K562 (cell line): ENCODE results near the gene C10orf143. TPM values are rescaled to one million over a fixed set of nuclear protein-coding genes. Genes with fewer than 3 reads are reported as not detected.

Source experiments
- ATAC-seq: fragments of 200-7000 bp; cut with Tn5 transposase; 3 replicates; pipeline ENCODE4 v1.9.1; 2020; ENCODE audit warnings: moderate library complexity
- BruUV-seq: library from RNA; stranded (reverse); fragments of 400-500 nt; replicated peaks from 2 replicates; lab custom pipeline; 2021; lab: Mats Ljungman, UMichigan
- CTCF ChIA-PET: fragments of 300-600 bp; formaldehyde crosslinking; extraction: SDS; loops from one replicate; lab custom pipeline; 2021; ENCODE audit warnings: low intra/inter-chr PET ratio; lab: Yijun Ruan, JAX
- POLR2A ChIA-PET: fragments of 300-600, 350-650 bp; sonication (Branson Sonifier 250); formaldehyde crosslinking; extraction: SDS; loops from one replicate; lab custom pipeline; 2021; ENCODE audit warnings: antibody characterized with exemption, inconsistent platforms; lab: Yijun Ruan, JAX
- DNase-seq, 4 experiments: peaks; one replicate each; pipeline versions ENCODE4 v3.0.0 to v3.0.0-alpha.2; 2011 to 2018; ENCODE audit warnings: low spot score in 3 of 4, mixed read lengths in 3 of 4; ENCODE audit errors: extremely low read depth in 1 of 4
- FAIRE-seq: peaks from 2 replicates; lab custom pipeline; 2011; peaks lifted over from hg19 to GRCh38; lab: Jason Lieb, UNC
- H2AFZ ChIP-seq: 2 replicates; pipeline ENCODE4 v1.6.0; 2011; ENCODE audit warnings: low read depth, low read length, control low read depth, inconsistent platforms
- H3K27ac ChIP-seq: fragments of 200-600 bp; 3 replicates; pipeline ENCODE4 v1.8.0; 2011; ENCODE audit warnings: low read depth, mild to moderate bottlenecking, control low read depth, inconsistent platforms, low read length, moderate library complexity, mixed read lengths; ENCODE audit errors: extremely low read depth
- H3K27me3 ChIP-seq, 2 experiments: fragments of 300-600 bp in 1 of 2; 2 replicates in 1 of 2; 3 replicates in 1 of 2; pipeline versions ENCODE4 v1.6.0 to v1.8.0; 2011; ENCODE audit warnings: inconsistent platforms in 2 of 2, low read length in 2 of 2, mild to moderate bottlenecking in 1 of 2, mixed read lengths in 1 of 2, moderate library complexity in 1 of 2; ENCODE audit not compliant: control insufficient read depth in 2 of 2, insufficient read depth in 2 of 2
- H3K36me3 ChIP-seq: fragments of 300-600 bp; 3 replicates; pipeline ENCODE4 v1.8.0; 2011; ENCODE audit warnings: mild to moderate bottlenecking, low read length, inconsistent platforms; ENCODE audit not compliant: control insufficient read depth, insufficient read depth
- H3K4me1 ChIP-seq, 2 experiments: fragments of 200-600 bp in 1 of 2; replicated peaks in 1 of 2; 2 replicates in 1 of 2; 3 replicates in 1 of 2; pipeline versions ENCODE4 v1.5.1 to v1.8.0; 2011; ENCODE audit warnings: inconsistent platforms in 2 of 2, low read length in 2 of 2, mild to moderate bottlenecking in 1 of 2, mixed read lengths in 1 of 2, moderate library complexity in 1 of 2; ENCODE audit not compliant: control insufficient read depth in 2 of 2, insufficient read depth in 2 of 2
- H3K4me2 ChIP-seq: 2 replicates; pipeline ENCODE4 v1.6.1; 2011; ENCODE audit warnings: low read length, control low read depth, inconsistent platforms, mixed read lengths; ENCODE audit not compliant: insufficient read depth
- H3K4me3 ChIP-seq: fragments of 200-600 bp; sonication (generic), shearing (Covaris generic); 2 replicates; pipeline ENCODE4 v1.5.1; 2016; ENCODE audit warnings: control low read depth, inconsistent platforms
- H3K79me2 ChIP-seq: fragments of 200-600 bp; 3 replicates; pipeline ENCODE4 v1.8.0; 2011; ENCODE audit warnings: low read length, inconsistent platforms; ENCODE audit not compliant: control insufficient read depth, insufficient read depth
- H3K9ac ChIP-seq, 2 experiments: 2 replicates each; pipeline versions ENCODE4 v1.6.0 to v1.6.1; 2011; ENCODE audit warnings: low read depth in 2 of 2, low read length in 2 of 2, control low read depth in 1 of 2, inconsistent platforms in 1 of 2, mild to moderate bottlenecking in 1 of 2, mixed read lengths in 1 of 2; ENCODE audit not compliant: insufficient read depth in 1 of 2
- H3K9me1 ChIP-seq: one replicate; pipeline ENCODE4 v1.6.0; 2011; ENCODE audit warnings: inconsistent platforms, mild to moderate bottlenecking, low read length, moderate library complexity; ENCODE audit not compliant: control insufficient read depth, insufficient read depth
- H3K9me3 ChIP-seq: replicated peaks from 2 replicates; pipeline ENCODE4 v1.5.1; 2011; ENCODE audit warnings: low read depth, low read length, inconsistent platforms; ENCODE audit not compliant: control insufficient read depth, insufficient read depth
- H4K20me1 ChIP-seq: replicated peaks from 2 replicates; pipeline ENCODE4 v1.6.1; 2011; ENCODE audit warnings: low read length, inconsistent platforms, mixed read lengths; ENCODE audit not compliant: control insufficient read depth, insufficient read depth
- CBX5 ChIP-seq: IDR thresholded peaks from 2 replicates; pipeline ENCODE4 v1.6.1; 2014; ENCODE audit warnings: low read depth, borderline replicate concordance
- HNRNPUL1 ChIP-seq: fragments of 200-400 bp; formaldehyde crosslinking; IDR thresholded peaks from 2 replicates; pipeline ENCODE4 v1.6.1; 2017; ENCODE audit warnings: low read length
- MCM7 ChIP-seq, 2 experiments: fragments of 450-650 bp; IDR thresholded peaks; 2 replicates each; pipeline ENCODE4 v1.6.1; 2016 to 2018
- ZNF830 ChIP-seq: fragments of 250-450 bp; sonication (Bioruptor Pico); IDR thresholded peaks from 2 replicates; pipeline ENCODE4 v1.5.0; 2021; ENCODE audit warnings: mild to moderate bottlenecking
- WGBS: fragments of 100-300 bp; shearing (Covaris generic); methylation state at CpG from one replicate; pipeline ENCODE4 v1.1.6; 2016; ENCODE audit warnings: low coverage, mixed read lengths; ENCODE audit not compliant: insufficient coverage; ENCODE audit errors: missing lambda C conversion rate; 5-methylcytosine and 5-hydroxymethylcytosine counted together
- in situ Hi-C: fragments of 300-500 bp; cut with MboI; formaldehyde crosslinking; loops from 4 replicates; pipeline ENCODE4 v1.15.0; 2018; ENCODE audit warnings: inconsistent platforms, mixed read lengths
- intact Hi-C: fragments of 100-400 bp; cut with micrococcal nuclease; formaldehyde crosslinking; loops from 2 replicates; pipeline ENCODE4 v1.14.2; 2022
- polyA plus RNA-seq, 8 experiments: library from polyadenylated mRNA; depleted of rRNA in 4 of 8; stranded (reverse) in 5 of 8; unstranded in 3 of 8; fragments of >200 nt; fragmentation: Nextera tagmentation in 2 of 8; fragmentation: Illumina TruSeq in 1 of 8; extraction: Ambion mirVana in 2 of 8; extraction: Trizol in 1 of 8; gene quantifications; 2 replicates each; pipeline versions ENCODE4 v1.2.1 to v1.2.3, GENCODE V29; 2011 to 2014; ENCODE audit warnings: inconsistent platforms in 1 of 8, missing spikeins in 1 of 8
- total RNA-seq, 7 experiments: library from RNA; depleted of rRNA in 6 of 7; stranded (reverse); fragments of >200 nt in 6 of 7; fragmentation: Illumina TruSeq in 2 of 7; extraction: Trizol in 2 of 7; gene quantifications; 2 replicates each; pipeline versions ENCODE4 v1.2.1 to v1.2.3, GENCODE V29; 2011 to 2021; ENCODE audit warnings: low replicate concordance in 1 of 7
- TF ChIP-seq, protein P1 (sequence below), 2 experiments: fragments of 450-650 bp; formaldehyde crosslinking in 1 of 2; IDR thresholded peaks; 2 replicates each; pipeline versions ENCODE4 v1.4.0 to v1.6.1; 2014 to 2020; ENCODE audit warnings: mild to moderate bottlenecking in 2 of 2, borderline replicate concordance in 1 of 2, low read depth in 1 of 2

The C10orf143 gene
- total and polyA plus RNA-seq, 9 of the 15 experiments (the other 6 are each of a cell fraction or from before 2014, with no cell fraction given), result 0.07 to 0.42 (median 0.25) TPM; not detected in 2

- intact Hi-C loops, result no loop called here
- Histone ChIP-seq H3K79me2 (no peaks in the 10 kb centered on the region), H3K9me1 (no peaks in the 10 kb centered on the region), H3K4me3 (no peak overlapping the region), H2AFZ (no peak overlapping the region), H3K27me3 (peaks cover 0 to 36% of the 10 kb centered on the region in 2 experiments; a peak in 2 of 5 replicates), H3K9ac (no peak overlapping the region), H3K4me1 (no peaks in the 10 kb centered on the region), H3K4me2 (no peak overlapping the region), H3K27ac (no peak overlapping the region), H3K36me3 (no peaks in the 10 kb centered on the region), H3K9me3 (no peaks in the 10 kb centered on the region), H4K20me1 (no peaks in the 10 kb centered on the region)
- no TSS peak for BruUV-seq
- DNase-seq (no peak), FAIRE-seq (no peak)
- POLR2A ChIA-PET, result interaction anchor here (0.6 kb wide), 1 partner anchor 107 kb away, joined by 3 read pairs; no protein-coding TSS in a partner anchor
- CTCF ChIA-PET, result no interaction called here
- 0% methylated on average over 5 of the region's 6 CpGs for WGBS
- in situ Hi-C loops, result no loop called here
- TF ChIP-seq CBX5, result no peak
- no peak for TF ChIP-seq MCM7 (IDR thresholded peaks at IDR 0.05)
- TF ChIP-seq, protein P1, sequence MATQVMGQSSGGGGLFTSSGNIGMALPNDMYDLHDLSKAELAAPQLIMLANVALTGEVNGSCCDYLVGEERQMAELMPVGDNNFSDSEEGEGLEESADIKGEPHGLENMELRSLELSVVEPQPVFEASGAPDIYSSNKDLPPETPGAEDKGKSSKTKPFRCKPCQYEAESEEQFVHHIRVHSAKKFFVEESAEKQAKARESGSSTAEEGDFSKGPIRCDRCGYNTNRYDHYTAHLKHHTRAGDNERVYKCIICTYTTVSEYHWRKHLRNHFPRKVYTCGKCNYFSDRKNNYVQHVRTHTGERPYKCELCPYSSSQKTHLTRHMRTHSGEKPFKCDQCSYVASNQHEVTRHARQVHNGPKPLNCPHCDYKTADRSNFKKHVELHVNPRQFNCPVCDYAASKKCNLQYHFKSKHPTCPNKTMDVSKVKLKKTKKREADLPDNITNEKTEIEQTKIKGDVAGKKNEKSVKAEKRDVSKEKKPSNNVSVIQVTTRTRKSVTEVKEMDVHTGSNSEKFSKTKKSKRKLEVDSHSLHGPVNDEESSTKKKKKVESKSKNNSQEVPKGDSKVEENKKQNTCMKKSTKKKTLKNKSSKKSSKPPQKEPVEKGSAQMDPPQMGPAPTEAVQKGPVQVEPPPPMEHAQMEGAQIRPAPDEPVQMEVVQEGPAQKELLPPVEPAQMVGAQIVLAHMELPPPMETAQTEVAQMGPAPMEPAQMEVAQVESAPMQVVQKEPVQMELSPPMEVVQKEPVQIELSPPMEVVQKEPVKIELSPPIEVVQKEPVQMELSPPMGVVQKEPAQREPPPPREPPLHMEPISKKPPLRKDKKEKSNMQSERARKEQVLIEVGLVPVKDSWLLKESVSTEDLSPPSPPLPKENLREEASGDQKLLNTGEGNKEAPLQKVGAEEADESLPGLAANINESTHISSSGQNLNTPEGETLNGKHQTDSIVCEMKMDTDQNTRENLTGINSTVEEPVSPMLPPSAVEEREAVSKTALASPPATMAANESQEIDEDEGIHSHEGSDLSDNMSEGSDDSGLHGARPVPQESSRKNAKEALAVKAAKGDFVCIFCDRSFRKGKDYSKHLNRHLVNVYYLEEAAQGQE (IDR thresholded peaks at IDR 0.05; ENCODE audit: borderline replicate concordance), result no peak
- TF ChIP-seq, protein P1 (CRISPR knock-in tag; IDR thresholded peaks at IDR 0.05; ENCODE audit: low read depth), result no peak
- no peak for TF ChIP-seq ZNF830 (CRISPR knock-in tag)
- TF ChIP-seq HNRNPUL1, result no peak
- TF ChIP-seq, all 486 proteins: peak for 0
- ATAC-seq, result no peak
Observed at GRCh38 chr10:130022086-130022485, 88.5 kb downstream of the C10orf143 start.
